NOMO-1 (cell line): ENCODE measurements around the gene ADGRL3.
"Not testable (repeated sequence)": the region's sequence is repeated elsewhere in the genome, so short reads cannot be mapped to it uniquely, and the experiment has no call there.

Experiments
- DNase-seq, 2 experiments: peaks; one replicate each; lab custom pipeline; 2025; ENCODE audit not compliant: unreplicated experiment in 2 of 2; lab: John Stamatoyannopoulos, UW

ADGRL3 gene

GRCh38 chr4:61771056-61771455 is 570.9 kb downstream of the ADGRL3 start:
- no peak for DNase-seq

- no peak for DNase-seq
These were observed 572.0 kb downstream of the ADGRL3 start for GRCh38 chr4:61772126-61772525.

- no peak for DNase-seq
These were observed 573.6 kb downstream of the ADGRL3 start for GRCh38 chr4:61773655-61774245.

- DNase-seq: no peak
These were observed 582.0 kb downstream of the ADGRL3 start for GRCh38 chr4:61782133-61782532.

DNA sequence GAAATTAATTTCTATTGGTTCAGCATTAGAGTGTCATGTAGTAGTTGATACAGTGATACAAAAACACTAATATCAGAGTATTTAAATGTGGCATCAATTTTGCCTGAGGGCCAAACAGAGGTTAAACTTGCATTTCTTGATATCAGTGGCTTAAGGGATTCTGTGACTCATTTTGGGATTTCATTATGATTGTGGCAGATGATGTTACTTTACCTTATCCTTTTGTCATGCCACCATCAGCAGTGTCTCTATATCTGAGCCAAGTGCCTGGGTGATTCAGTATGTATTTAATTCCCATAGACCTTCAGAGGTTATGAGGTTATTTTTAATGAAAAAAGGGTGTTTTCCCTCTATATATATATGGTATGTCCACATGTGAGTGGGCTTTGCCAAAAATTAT is 582.9 kb downstream of the ADGRL3 start:
- no peak for DNase-seq

DNA sequence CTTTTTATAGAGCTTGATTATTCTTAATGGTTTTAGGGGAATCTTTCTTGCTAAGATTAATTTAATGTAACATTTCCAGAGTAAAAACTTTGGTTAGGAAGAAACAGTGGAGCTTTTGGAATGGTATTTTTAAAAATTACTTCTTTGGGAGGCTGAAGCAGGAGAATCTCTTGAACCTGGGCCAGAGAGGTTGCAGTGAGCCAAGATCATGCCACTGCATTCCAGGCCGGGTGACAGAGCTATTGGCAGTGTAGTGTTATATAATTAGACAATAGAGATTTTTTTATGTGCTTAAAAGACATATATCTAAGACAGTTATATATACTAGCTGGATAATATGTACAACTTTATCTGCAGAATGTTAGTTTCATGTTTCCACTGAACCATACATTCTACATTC is 585.6 kb downstream of the ADGRL3 start:
- no peak for DNase-seq

DNA sequence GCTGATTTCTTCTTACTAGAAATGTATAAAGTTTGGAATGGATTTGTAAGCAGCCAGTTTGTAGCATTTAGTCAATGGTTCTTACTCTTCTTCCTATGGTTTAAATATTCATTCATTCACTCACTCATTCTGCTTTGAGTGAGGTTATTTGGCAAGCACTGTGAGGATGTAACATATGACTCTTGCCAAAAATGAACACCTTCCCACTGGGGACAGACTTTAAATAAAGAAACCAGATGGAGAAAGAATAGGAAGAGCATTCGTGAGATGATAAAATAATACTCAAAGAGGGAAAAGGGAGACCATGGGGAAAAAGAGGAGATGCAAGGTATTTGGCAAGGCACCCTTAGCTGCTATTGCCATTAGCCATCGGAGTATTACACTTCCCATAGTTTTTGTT is 586.1 kb downstream of the ADGRL3 start:
- DNase-seq: no peak

DNA sequence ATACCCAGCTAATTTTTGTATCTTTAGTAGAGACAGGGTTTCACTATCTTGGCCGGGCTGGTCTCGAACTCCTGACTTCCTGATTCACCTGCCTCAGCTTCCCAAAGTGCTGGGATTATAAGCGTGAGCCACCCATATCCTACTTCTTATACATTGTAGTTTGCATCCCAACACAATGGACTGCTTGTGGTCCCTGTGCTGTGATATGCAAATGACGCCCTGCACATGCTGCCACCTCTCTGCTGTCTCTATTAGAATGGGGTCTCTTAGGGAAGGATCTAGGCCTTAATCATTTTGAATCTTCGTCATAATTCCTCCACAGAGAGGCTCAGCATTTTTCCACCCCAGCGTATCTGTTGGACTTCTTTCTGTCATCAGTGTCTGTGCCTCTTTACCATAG is 595.9 kb downstream of the ADGRL3 start:
- no peak for DNase-seq

- no peak for DNase-seq
These were observed 599.7 kb downstream of the ADGRL3 start for GRCh38 chr4:61799794-61800193.

DNA sequence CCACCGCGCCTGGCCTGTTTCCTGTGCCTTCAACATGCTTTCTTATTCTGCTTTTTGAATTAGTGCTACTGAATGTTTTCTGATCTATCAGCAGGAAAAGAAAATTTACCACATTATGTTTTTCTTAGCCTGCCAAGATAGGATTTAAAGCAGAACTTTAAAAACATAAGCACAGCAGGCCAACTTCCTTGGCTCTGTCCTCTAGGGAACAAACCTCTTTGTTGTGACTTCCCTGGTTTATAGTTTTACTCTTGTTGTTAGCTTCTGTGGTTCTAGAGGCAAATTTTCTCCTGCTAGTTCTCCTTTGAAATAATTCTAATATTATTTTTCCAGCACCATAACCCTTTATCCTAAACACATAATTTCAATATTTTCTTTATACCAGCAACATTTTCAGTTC is 605.1 kb downstream of the ADGRL3 start:
- no peak for DNase-seq

DNA sequence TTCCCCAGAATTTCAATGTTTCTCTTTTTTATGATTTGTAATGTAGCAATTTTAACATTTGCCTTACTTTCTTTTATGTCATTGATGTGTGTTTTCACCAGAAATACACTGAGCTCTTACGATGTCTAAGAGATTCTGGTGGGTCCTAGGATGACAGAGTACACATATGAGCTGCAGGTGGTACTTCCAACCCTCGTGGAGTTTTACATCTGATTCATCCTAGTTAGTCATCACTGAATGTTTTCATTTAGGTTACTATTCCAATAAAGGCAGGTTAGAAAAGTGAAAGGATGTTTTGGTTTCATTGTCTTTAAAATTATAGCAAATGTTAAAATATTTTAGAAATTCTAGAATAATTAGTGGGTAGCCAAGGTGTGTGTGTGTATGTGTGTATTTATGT is 605.9 kb downstream of the ADGRL3 start:
- no peak for DNase-seq

- no peak for DNase-seq
These were observed 612.0 kb downstream of the ADGRL3 start for GRCh38 chr4:61812171-61812570.

- DNase-seq: no peak
These were observed 616.9 kb downstream of the ADGRL3 start for GRCh38 chr4:61817071-61817470.

- DNase-seq: no peak
These were observed 620.0 kb downstream of the ADGRL3 start for GRCh38 chr4:61820136-61820535.

GRCh38 chr4:61824454-61824853 is 624.3 kb downstream of the ADGRL3 start:
- no peak for DNase-seq

DNA sequence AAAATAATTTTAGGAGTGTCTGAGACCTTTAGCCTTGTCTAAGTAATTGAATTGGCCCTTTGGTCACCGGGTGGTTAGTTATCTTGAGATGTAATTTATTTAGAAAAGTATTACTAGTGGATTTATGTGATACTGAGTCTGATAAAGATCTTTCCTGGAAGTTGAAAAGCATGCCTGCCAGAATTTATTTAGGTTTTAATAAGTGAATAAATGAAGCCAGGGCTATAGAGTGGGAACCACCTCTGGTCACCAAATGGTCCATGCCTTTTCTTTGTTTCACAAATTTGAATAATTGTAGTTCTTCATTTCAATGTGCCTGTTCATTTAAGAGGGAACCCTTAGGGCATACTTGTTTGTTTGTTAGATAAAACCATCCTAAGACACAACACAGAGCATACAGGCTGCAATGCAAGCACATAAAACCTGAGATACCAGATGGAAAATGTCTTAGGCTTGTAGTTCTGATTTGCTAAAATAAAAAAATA is 627.8 kb downstream of the ADGRL3 start:
- DNase-seq: no peak

DNA sequence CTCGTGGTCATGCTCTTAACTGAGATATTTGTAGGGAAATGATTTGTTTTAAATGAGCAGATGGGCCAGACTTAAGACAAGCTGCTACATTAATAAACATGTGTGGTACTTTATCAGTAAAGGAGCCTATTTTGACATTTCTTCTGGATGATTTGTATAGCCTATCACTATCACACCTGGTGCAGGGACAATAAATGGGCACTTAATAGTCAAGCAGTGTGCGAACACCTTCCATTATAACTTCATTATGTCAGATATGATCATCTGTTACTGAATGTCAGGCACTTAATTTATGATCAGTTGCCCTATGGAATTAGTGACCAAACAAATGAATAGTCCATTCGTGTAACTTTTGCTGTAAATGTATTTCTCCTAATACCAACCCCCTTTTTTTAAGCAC is 628.8 kb downstream of the ADGRL3 start:
- no peak for DNase-seq

DNA sequence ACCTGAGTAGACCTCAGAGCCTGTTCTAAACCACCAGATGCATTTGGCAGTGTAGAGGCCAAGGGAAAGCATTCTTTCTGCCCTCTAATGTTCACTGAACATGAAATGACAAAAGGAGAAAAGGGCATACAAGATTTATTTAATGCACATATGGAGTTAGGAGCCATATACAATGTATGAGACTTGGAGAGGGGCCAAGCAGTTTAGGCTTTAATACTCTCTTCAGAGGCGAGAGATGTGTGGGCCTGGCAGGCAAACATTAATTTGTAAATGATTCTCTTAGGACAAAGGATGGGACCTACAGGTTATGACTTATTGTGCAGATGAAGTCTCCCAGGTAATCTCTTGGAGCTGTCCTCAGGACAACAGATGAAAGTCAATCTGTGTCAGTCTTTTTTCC is 631.9 kb downstream of the ADGRL3 start:
- DNase-seq: no peak

- DNase-seq: no peak
These were observed 637.3 kb downstream of the ADGRL3 start for GRCh38 chr4:61837395-61837794.

GRCh38 chr4:61838072-61838471 is 637.9 kb downstream of the ADGRL3 start:
- no peak for DNase-seq

- DNase-seq: no peak
These were observed 641.6 kb downstream of the ADGRL3 start for GRCh38 chr4:61841714-61842113.

DNA sequence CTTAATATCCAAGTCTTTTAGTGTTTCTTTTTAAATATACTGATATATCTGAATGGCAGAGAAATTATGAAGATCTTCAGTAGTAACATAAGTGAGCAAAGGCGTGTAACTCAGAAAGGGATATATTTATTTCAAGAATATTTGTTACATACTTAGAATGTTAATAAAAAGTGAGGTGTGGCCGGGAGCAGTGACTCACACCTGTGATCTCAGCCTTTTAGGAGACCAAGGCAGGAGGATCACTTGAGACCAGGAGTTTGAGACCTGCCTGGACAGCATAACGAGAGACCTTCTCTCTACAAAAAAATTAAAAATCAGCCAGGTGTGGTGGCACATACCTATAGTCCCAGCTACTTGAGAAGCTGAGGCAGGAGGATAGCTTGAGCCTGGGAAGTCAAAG is 651.0 kb downstream of the ADGRL3 start:
- DNase-seq: no peak

- DNase-seq: not testable (repeated sequence)
These were observed 652.0 kb downstream of the ADGRL3 start for GRCh38 chr4:61852105-61852504.
